Left renal cortex interstitium (tissue), 4 donors: ENCODE data around the gene LCAT. TPM values are rescaled to one million over a fixed set of nuclear protein-coding genes. Genes with fewer than 3 reads are reported as not detected.
"Not testable (repeated sequence)": the region's sequence is repeated elsewhere in the genome, so short reads cannot be mapped to it uniquely, and the experiment has no call there.

Experiments used
- DNase-seq, 4 donors: peaks; one replicate each; pipeline ENCODE4 v3.0.0-alpha.2; 2013; ENCODE audit warnings: low read depth in 4 of 4, low spot score in 2 of 4, missing footprints in 1 of 4
- polyA plus RNA-seq, 4 donors: library from polyadenylated mRNA; unstranded; fragments of 120-200 nt; gene quantifications; one replicate each; pipeline ENCODE4 v1.2.1, GENCODE V29; 2013; ENCODE audit not compliant: insufficient read length in 4 of 4

Gene LCAT
- polyA plus RNA-seq, 4 donors, result 13.7 to 32.8 (median 20.2) TPM

- DNase-seq, result no peak
Measured at GRCh38 chr16:67950335-67950843, 6.5 kb upstream of the LCAT start.

GRCh38 chr16:67949645-67950044, 5.7 kb upstream of the LCAT start:
- no peak for DNase-seq

GRCh38 chr16:67948015-67948414, 4.1 kb upstream of the LCAT start:
- no peak for DNase-seq

GRCh38 chr16:67946966-67947558, 3.1 kb upstream of the LCAT start:
- no peak for DNase-seq

GRCh38 chr16:67946128-67946569, 2.2 kb upstream of the LCAT start:
- no peak for DNase-seq

- no peak for DNase-seq
Measured at GRCh38 chr16:67945392-67945933, 1.5 kb upstream of the LCAT start.

GRCh38 chr16:67944690-67945391, 921 bp upstream of the LCAT start:
- DNase-seq, result no peak

GRCh38 chr16:67943256-67943618, 683 bp downstream of the LCAT start:
- no peak for DNase-seq

- DNase-seq, result no peak
Measured at GRCh38 chr16:67942510-67943255, 1.2 kb downstream of the LCAT start.

GRCh38 chr16:67942200-67942509, 1.8 kb downstream of the LCAT start:
- no peak for DNase-seq

GRCh38 chr16:67941469-67942199, 2.3 kb downstream of the LCAT start:
- DNase-seq, result no peak

GRCh38 chr16:67940446-67941089, 3.4 kb downstream of the LCAT start:
- no peak for DNase-seq

- DNase-seq, result no peak
Measured at GRCh38 chr16:67939507-67940445, 4.1 kb downstream of the LCAT start.

- DNase-seq, result not testable (repeated sequence)
Measured at GRCh38 chr16:67937713-67938112, 6.2 kb downstream of the LCAT start.

- DNase-seq, result no peak
Measured at GRCh38 chr16:67936880-67937605, 6.9 kb downstream of the LCAT start.

GRCh38 chr16:67936124-67936879, 7.6 kb downstream of the LCAT start, which contains the start of gene PSMB10:
PSMB10 (minus strand) TSS chr16:67936850; CDS start chr16:67936749, 101 bp downstream.
- peak in 3 of 4 donors; percentile 30 to 33 (median 32) for DNase-seq

GRCh38 chr16:67935402-67936123, 8.4 kb downstream of the LCAT start:
- DNase-seq, result peak; percentile 82 to 94 (median 88)
